ENCODE data around the gene GALNT16. TPM values are rescaled to one million over a fixed set of nuclear protein-coding genes. Genes with fewer than 3 reads are reported as not detected.
A peak's percentile ranks its signal among the peaks of the same experiment; 100 is the strongest.

The GALNT16 gene
- total and polyA plus RNA-seq, 2 of the 8 experiments (the other 6 are each of a cell fraction or from before 2014, with no cell fraction given): 5.4 to 6.3 TPM

- H3K4me1 ChIP-seq (replicated peaks in 1 of 4; ENCODE audit: control insufficient read depth in 3 of 4, insufficient read depth in 4 of 4, low read length in 3 of 4): peaks cover 0 to 2% (median 0%) of the 10 kb centered on the region in 4 experiments; a peak in 1 of 7 replicates
- H3K4me3 ChIP-seq (ENCODE audit: extremely low read depth in 1 of 4, insufficient read depth in 2 of 4, low read depth in 3 of 4, low read length in 4 of 4): no peak overlapping the region
- H2AK5ac ChIP-seq (ENCODE audit: low read depth, low read length): no peak overlapping the region
- no peak overlapping the region for H3K4me2 ChIP-seq (ENCODE audit: insufficient read depth in 1 of 2, low read depth in 2 of 2, low read length in 2 of 2)
- POLR2A ChIA-PET (ENCODE audit: partially characterized antibody): no interaction called here
- no peak overlapping the region for H2BK120ac ChIP-seq (replicated peaks; ENCODE audit: low read depth, low read length)
- no peaks in the 10 kb centered on the region for H4K20me1 ChIP-seq (replicated peaks in 1 of 2; ENCODE audit: control insufficient read depth in 1 of 2, insufficient read depth in 2 of 2, low read length in 2 of 2)
- CTCF ChIA-PET (ENCODE audit: partially characterized antibody): interaction anchor here (0.8 to 12.0 kb wide), 4 partner anchors 13 to 50 kb away, joined by 3 to 140 read pairs (median 4); no protein-coding TSS in a partner anchor
- TF ChIP-seq SIX5 (IDR thresholded peaks at IDR 0.05; ENCODE audit: low read depth, low read length) (no peak), RNF2 (IDR thresholded peaks at IDR 0.05; ENCODE audit: borderline replicate concordance, low read depth, low read length, missing control alignments, poor library complexity, severe bottlenecking) (no peak), CREB1 (IDR thresholded peaks at IDR 0.05) (no peak), RAD21 (IDR thresholded peaks at IDR 0.05 in 1 of 2, conservative IDR thresholded peaks at IDR 0.05 in 1 of 2; ENCODE audit: low read depth in 2 of 2, low read length in 2 of 2) (no peak), CHD1 (IDR thresholded peaks at IDR 0.05; ENCODE audit: low read depth, low read length) (no peak), POLR2A (IDR thresholded peaks at IDR 0.05; ENCODE audit: control extremely low read depth in 1 of 2, low read depth in 2 of 2, low read length in 2 of 2) (no peak), TBP (IDR thresholded peaks at IDR 0.05; ENCODE audit: low read depth, low read length) (no peak), RFX5 (IDR thresholded peaks at IDR 0.05; ENCODE audit: borderline replicate concordance, low read depth, low read length) (no peak), SAP30 (IDR thresholded peaks at IDR 0.05; ENCODE audit: insufficient read depth, insufficient replicate concordance, low read length) (no peak)
- WGBS, 2 experiments (ENCODE audit: extremely low coverage in 1 of 2, insufficient coverage in 1 of 2, insufficient read length in 1 of 2, insufficient replicate concordance in 2 of 2, low coverage in 1 of 2, low lambda C conversion rate in 2 of 2, missing lambda C conversion rate in 1 of 2): 69% methylated on average over 4 of the region's 4 CpGs; no CpG with 5 or more reads in 1 of the 2 experiments
- no peaks in the 10 kb centered on the region for H3K79me1 ChIP-seq (ENCODE audit: low read depth, low read length)
- no peaks in the 10 kb centered on the region for H3K79me2 ChIP-seq (ENCODE audit: control insufficient read depth in 1 of 2, insufficient read depth in 2 of 2, low read length in 2 of 2)
- no peak overlapping the region for H4K5ac ChIP-seq (ENCODE audit: insufficient read length, low read depth, low read length)
- no peak for FAIRE-seq
- H3K9ac ChIP-seq (replicated peaks in 1 of 4; ENCODE audit: extremely low read depth in 1 of 4, low read depth in 3 of 4, low read length in 3 of 4): no peak overlapping the region
- H3K9me3 ChIP-seq (ENCODE audit: insufficient read depth in 2 of 2, low read depth in 1 of 2, low read length in 1 of 2): no peaks in the 10 kb centered on the region
- no peak overlapping the region for H2BK5ac ChIP-seq (ENCODE audit: low read depth, low read length)
- no peaks in the 10 kb centered on the region for H3K36me3 ChIP-seq (ENCODE audit: control insufficient read depth in 2 of 4, insufficient read depth in 4 of 4, low read length in 3 of 4)
- H2BK20ac ChIP-seq (ENCODE audit: low read length): no peak overlapping the region
- H3K56ac ChIP-seq (replicated peaks; ENCODE audit: insufficient read length, low read depth, low read length): no peak overlapping the region
- H4K91ac ChIP-seq (replicated peaks; ENCODE audit: insufficient read length, low read length): no peak overlapping the region
- no peaks in the 10 kb centered on the region for H3K27me3 ChIP-seq (replicated peaks in 1 of 4; ENCODE audit: control insufficient read depth in 3 of 4, extremely low read depth in 1 of 4, insufficient read depth in 3 of 4, low read length in 3 of 4)
- no peak overlapping the region for H3K27ac ChIP-seq (ENCODE audit: low read depth, low read length)
- no peaks in the 10 kb centered on the region for H3K23me2 ChIP-seq (ENCODE audit: low read depth, low read length)
- H2AFZ ChIP-seq (ENCODE audit: low read length): no peak overlapping the region
- no peak overlapping the region for H3K14ac ChIP-seq (ENCODE audit: insufficient read length)
- H3K18ac ChIP-seq (ENCODE audit: extremely low read depth, low read length): no peak overlapping the region
- no peak overlapping the region for H4K8ac ChIP-seq (ENCODE audit: extremely low read depth, insufficient read depth, low read length)
- H2BK15ac ChIP-seq (ENCODE audit: low read length): no peak overlapping the region
- no peak for DNase-seq (ENCODE audit: low read depth in 1 of 2, low spot score in 2 of 2)
- H2BK12ac ChIP-seq (ENCODE audit: low read depth, low read length): 0 out of 2 replicates have a peak overlapping the region, but pooled peaks have one; percentile 27
- no peak overlapping the region for H3K23ac ChIP-seq (ENCODE audit: insufficient read length)
- H3K4ac ChIP-seq (replicated peaks; ENCODE audit: insufficient read length, low read depth, low read length): no peak overlapping the region
Measured at GRCh38 chr14:69331206-69331605, 71.2 kb downstream of the GALNT16 start.

Measured in H1 (cell line).